C4-2B (cell line): ENCODE data around the gene LIN7B.
A peak's percentile ranks its signal among the peaks of the same experiment; 100 is the strongest.

Experiments
- ZFX ChIP-seq: fragments of 450-650 bp; IDR thresholded peaks from 2 replicates; pipeline ENCODE4 v1.6.1; 2017
- TF ChIP-seq, protein P1 (sequence below): fragments of 450-650 bp; conservative IDR thresholded peaks from 2 replicates; pipeline ENCODE4 v1.5.1; 2017; ENCODE audit warnings: mild to moderate bottlenecking

DNA sequence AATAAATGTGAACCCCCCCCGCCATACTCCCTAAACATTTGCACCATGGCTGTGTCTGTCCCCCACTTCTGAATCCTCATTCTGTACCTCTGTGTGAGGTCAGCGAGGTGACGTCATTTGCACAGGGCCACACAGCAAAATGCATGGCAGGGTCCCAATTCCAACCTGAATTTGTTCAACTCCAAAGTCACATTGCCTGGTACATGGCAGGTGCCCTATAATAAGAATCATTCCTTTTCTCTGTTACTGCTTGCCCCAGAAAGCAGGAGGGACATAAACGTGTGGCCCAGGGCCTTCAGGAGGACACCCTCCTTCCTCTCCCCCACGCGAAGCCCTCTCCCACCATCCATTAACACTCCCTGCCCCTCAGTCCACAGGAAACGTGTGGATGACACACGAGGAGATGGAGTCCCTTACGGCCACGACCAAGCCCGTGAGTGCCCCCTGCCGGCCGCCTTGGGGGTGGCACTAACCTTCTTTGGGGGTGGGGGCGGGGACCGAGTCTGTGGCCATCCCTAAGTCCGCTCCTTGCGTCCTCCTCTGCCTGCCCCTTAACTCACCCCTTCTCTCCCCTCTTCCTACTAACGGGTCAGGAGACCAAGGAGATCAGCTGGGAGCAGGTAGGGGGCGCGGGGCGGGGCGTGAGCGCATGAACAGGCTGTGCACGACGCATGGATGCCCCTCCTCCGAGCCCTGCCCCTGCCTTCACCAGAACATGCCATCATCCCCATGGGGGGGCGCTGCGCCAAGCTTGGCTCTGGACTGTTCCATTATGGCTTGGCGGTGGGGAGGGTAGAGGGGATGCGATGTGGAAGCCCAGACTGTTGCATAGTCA lies 31.6 kb downstream of the LIN7B start:
- TF ChIP-seq, protein P1, sequence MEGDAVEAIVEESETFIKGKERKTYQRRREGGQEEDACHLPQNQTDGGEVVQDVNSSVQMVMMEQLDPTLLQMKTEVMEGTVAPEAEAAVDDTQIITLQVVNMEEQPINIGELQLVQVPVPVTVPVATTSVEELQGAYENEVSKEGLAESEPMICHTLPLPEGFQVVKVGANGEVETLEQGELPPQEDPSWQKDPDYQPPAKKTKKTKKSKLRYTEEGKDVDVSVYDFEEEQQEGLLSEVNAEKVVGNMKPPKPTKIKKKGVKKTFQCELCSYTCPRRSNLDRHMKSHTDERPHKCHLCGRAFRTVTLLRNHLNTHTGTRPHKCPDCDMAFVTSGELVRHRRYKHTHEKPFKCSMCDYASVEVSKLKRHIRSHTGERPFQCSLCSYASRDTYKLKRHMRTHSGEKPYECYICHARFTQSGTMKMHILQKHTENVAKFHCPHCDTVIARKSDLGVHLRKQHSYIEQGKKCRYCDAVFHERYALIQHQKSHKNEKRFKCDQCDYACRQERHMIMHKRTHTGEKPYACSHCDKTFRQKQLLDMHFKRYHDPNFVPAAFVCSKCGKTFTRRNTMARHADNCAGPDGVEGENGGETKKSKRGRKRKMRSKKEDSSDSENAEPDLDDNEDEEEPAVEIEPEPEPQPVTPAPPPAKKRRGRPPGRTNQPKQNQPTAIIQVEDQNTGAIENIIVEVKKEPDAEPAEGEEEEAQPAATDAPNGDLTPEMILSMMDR: peak; percentile 97
- no peak for TF ChIP-seq ZFX
